Astrocyte of the spinal cord (primary cell): ENCODE results near the gene ACYP1.

Source experiments
- DNase-seq: peaks from one replicate; pipeline ENCODE4 v3.0.0; 2011; ENCODE audit warnings: low read depth, low spot score
- H3K4me3 ChIP-seq: 2 replicates; pipeline ENCODE4 v1.5.1; 2011; ENCODE audit warnings: low read depth, mild to moderate bottlenecking, low read length, moderate library complexity
- in situ Hi-C: cut with HindIII; loops from 2 replicates; pipeline ENCODE4 v1.10.0; 2017; ENCODE audit warnings: low sequenced_read_pairs
- TF ChIP-seq, protein P1 (sequence below): IDR thresholded peaks from 2 replicates; pipeline ENCODE4 v1.5.1; 2012; ENCODE audit warnings: low read depth, mild to moderate bottlenecking, low read length, inconsistent platforms

The ACYP1 gene

DNA sequence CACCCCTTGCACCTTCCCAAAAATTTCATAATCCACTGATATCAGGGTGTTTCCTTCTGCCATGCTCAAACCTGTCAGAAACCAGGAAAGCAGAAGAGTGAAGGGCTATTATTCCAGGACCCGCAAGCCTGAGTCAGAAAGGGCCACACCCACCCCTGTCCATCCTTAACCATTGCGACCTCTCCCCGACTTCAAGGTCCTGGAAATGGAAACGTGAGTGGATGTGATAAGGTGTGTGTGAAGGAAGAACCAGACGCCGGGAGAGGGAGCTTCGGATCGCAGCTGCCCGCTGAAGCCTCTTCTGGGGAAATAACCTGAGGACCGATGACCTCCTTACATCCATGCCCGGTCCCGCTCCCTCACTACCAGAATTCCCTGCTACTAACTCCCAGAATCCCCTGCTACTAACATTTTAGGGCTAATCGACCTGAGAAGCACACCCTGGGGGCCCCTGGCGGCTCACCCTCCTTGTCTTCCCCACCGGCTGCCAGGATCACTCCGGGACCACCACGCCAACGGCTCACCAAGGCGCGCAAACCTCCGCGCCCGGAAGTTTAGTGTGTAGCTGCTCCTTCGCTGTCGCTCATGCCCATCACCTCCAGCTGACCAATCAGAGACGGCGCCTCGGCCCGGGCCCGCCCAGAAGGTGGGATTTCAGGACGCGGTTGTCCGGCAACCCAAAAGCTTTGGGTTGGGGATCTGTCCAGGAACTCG is at the start of gene ACYP1:
Gene ACYP1 (minus strand): TSS at position 534 of the 714 bp plus-strand sequence. CDS start 471 bp downstream, at position 63.
- TF ChIP-seq, protein P1, sequence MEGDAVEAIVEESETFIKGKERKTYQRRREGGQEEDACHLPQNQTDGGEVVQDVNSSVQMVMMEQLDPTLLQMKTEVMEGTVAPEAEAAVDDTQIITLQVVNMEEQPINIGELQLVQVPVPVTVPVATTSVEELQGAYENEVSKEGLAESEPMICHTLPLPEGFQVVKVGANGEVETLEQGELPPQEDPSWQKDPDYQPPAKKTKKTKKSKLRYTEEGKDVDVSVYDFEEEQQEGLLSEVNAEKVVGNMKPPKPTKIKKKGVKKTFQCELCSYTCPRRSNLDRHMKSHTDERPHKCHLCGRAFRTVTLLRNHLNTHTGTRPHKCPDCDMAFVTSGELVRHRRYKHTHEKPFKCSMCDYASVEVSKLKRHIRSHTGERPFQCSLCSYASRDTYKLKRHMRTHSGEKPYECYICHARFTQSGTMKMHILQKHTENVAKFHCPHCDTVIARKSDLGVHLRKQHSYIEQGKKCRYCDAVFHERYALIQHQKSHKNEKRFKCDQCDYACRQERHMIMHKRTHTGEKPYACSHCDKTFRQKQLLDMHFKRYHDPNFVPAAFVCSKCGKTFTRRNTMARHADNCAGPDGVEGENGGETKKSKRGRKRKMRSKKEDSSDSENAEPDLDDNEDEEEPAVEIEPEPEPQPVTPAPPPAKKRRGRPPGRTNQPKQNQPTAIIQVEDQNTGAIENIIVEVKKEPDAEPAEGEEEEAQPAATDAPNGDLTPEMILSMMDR = no peak
- peak; percentile 89 for DNase-seq
- H3K4me3 ChIP-seq = peak within 1 kb of the TSS; percentile 75
- in situ Hi-C loops = no loop called here

DNA sequence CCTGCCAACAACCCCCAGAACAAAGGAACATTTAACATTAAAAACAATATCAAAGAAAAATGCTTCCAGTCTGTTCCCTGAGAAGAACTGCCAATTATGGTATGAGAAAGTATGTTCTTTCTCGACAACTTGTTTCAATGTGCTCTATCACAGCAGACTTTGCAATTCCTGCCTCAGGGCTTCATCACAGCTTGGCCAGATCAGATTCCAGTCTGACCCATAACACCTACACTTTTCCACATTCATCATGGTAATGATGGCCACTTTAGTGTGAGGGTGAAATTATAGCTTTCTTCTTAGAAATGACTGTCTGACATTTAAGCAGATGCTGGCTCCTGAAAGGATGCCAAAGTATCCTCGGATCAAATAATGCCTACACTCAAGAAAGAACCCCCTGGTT is 46.1 kb upstream of the ACYP1 start:
- no peak overlapping the region for H3K4me3 ChIP-seq
- in situ Hi-C loops = no loop called here
- TF ChIP-seq, protein P1 = no peak
- no peak for DNase-seq

DNA sequence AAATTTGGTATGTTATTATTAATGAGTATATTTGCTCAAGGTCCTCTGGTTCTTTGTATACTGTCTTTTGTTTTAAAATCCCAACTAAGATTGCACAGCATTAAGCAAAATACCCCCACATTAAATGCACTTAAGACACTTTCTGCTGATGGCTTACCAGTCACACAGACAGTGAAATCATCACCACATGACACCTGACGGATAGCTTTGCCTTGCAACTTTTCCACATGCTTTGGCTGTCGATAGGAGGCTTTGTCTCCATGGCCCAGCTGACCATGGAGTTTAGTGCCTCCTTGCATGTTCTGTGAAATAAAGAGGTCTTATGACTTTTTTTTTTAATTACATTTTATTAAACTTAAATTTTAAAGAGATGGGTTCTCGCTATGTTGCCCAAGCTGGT is 43.4 kb upstream of the ACYP1 start:
- no peak overlapping the region for H3K4me3 ChIP-seq
- in situ Hi-C loops = no loop called here
- TF ChIP-seq, protein P1 = no peak
- DNase-seq = no peak

DNA sequence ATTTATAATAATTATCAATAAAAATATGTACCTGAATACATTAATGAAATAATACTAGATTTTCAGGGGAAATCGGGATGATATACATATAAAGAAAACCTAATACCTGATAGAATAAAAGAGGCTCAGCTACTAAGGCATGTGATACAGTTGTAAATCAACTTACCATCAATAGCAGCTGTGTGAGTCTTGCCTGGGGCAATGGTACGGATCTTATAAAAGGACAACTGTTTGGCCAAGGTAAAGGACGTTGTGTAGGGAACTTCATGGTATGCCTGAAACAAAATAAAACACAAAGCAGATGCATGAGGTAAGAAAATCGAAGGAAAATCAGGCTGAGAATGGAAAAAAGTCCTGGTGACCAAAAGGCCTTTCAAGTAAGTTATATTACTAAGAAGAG is 37.7 kb upstream of the ACYP1 start:
- no peak for DNase-seq
- TF ChIP-seq, protein P1 = no peak
- no peak overlapping the region for H3K4me3 ChIP-seq
- in situ Hi-C loops = no loop called here

DNA sequence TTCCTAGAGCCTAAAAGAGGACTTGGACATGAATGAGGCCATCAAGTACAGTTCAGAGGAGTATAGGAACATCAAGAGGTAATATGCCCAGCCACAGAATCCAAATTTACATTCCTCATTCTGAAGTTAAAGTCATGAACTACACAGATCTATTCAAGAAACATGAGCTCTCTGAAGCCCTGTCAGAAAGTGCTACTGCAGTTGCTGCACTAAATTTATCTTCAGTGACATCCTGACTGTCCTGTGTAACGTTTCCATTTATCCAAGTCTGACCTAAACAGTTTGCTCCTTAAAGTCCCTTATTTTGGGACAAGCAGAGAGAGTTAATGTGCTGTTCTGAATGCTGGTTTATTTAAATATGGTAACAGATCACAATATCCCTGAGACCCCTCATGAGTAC is 34.9 kb upstream of the ACYP1 start:
- no peak for DNase-seq
- in situ Hi-C loops = no loop called here
- TF ChIP-seq, protein P1 = no peak
- no peak overlapping the region for H3K4me3 ChIP-seq

DNA sequence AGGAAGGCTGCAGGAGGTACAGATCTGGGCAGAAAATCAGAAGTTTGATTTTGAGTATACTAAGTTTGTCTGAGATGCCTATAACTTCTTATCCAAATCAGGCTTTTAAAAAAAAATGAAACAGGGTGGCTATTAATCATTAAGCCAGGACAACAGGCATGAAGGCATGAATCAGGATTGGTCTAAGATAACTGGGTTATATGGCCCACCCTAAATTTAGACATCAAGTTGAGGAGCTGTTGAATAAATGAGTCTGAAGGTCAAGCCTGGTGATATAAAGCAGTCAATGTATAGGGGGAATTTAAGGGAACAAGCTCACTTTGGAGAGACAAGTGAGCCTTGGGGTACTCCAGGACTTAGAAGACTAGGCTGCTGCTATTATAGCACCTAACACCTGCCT is 34.4 kb upstream of the ACYP1 start:
- TF ChIP-seq, protein P1 = no peak
- no peak overlapping the region for H3K4me3 ChIP-seq
- DNase-seq = no peak
- in situ Hi-C loops = no loop called here
